AG04450 (cell line): ENCODE measurements around the gene CFAP57. TPM values are rescaled to one million over a fixed set of nuclear protein-coding genes. Genes with fewer than 3 reads are reported as not detected.

Source experiments
- CTCF ChIA-PET: fragments of 300-600, 350-600 bp; formaldehyde crosslinking; extraction: SDS; loops from one replicate; lab custom pipeline; 2022; ENCODE audit warnings: antibody characterized with exemption, inconsistent platforms; lab: Charles Lee
- POLR2A ChIA-PET: fragments of 350-600 bp; formaldehyde crosslinking; extraction: SDS; loops from one replicate; lab custom pipeline; 2021; ENCODE audit warnings: antibody characterized with exemption, inconsistent platforms; lab: Yijun Ruan, JAX
- DNase-seq: peaks from one replicate; pipeline ENCODE4 v3.0.0-alpha.2; 2011; ENCODE audit warnings: low read depth, low spot score
- H3K27ac ChIP-seq: one replicate; pipeline ENCODE4 v1.5.1; 2012; ENCODE audit warnings: low read depth, low read length, control low read depth
- H3K27me3 ChIP-seq: one replicate; pipeline ENCODE4 v1.6.0; 2012; ENCODE audit warnings: low read length; ENCODE audit not compliant: control insufficient read depth, insufficient read depth
- H3K4me3 ChIP-seq: 2 replicates; pipeline ENCODE4 v1.5.1; 2011; ENCODE audit warnings: mild to moderate bottlenecking, low read depth, low read length, control low read depth
- H3K9me3 ChIP-seq: 2 replicates; pipeline ENCODE4 v1.5.1; 2012; ENCODE audit warnings: low read length; ENCODE audit not compliant: control insufficient read depth, insufficient read depth
- polyA plus RNA-seq: library from polyadenylated mRNA; depleted of rRNA; stranded (reverse); fragments of >200 nt; gene quantifications from 2 replicates; pipeline ENCODE4 v1.2.3, GENCODE V29; 2011
- TF ChIP-seq, protein P1 (sequence below): IDR thresholded peaks from 2 replicates; pipeline ENCODE4 v1.5.1; 2011; ENCODE audit warnings: low read depth, low read length, control low read depth, inconsistent platforms

Gene CFAP57
- polyA plus RNA-seq, 1 experiment: 0.58 TPM

DNA sequence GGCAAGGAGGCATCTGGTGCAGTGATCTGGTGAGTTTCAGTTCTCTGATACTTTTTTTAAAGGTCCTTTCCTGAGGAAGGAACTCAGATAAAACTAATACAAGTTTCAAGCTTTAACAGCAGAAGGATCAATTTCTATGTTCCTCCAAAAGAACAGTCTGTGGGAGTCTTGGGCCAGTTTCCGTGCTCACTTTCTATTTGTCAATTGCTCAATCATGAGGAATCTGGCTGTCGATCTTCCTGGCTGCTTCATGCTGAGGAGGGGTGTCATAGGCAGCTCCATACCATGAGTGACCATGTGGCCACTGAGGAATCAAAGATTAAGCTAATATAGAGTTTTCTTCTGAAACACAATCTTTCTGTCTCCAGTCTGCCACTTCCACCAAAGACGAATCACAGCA lies 86.2 kb downstream of the CFAP57 start:
- POLR2A ChIA-PET: no interaction called here

DNA sequence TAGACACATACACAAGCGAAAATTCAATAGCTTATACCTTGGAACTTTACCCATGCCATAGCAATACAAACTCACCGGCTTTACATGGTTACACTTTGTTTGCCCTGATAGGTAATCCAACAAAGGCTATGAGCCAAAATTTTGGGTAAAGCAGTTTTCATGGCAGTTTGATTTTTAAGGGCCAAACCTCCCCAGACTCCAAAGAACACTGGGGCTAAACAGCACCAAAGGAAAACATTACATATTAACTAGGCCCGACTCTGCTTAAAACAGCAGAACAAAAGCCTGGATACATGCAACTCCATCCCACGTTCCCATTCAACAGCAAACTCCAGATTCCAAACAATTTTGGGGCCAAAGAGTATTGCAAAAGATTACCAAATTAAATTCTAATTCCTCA lies 93.3 kb downstream of the CFAP57 start:
- Histone ChIP-seq H3K4me3 (no peak overlapping the region), H3K27me3 (peaks cover 9% of the 10 kb centered on the region), H3K27ac (no peak overlapping the region), H3K9me3 (peaks cover 4% of the 10 kb centered on the region)
- TF ChIP-seq, protein P1, sequence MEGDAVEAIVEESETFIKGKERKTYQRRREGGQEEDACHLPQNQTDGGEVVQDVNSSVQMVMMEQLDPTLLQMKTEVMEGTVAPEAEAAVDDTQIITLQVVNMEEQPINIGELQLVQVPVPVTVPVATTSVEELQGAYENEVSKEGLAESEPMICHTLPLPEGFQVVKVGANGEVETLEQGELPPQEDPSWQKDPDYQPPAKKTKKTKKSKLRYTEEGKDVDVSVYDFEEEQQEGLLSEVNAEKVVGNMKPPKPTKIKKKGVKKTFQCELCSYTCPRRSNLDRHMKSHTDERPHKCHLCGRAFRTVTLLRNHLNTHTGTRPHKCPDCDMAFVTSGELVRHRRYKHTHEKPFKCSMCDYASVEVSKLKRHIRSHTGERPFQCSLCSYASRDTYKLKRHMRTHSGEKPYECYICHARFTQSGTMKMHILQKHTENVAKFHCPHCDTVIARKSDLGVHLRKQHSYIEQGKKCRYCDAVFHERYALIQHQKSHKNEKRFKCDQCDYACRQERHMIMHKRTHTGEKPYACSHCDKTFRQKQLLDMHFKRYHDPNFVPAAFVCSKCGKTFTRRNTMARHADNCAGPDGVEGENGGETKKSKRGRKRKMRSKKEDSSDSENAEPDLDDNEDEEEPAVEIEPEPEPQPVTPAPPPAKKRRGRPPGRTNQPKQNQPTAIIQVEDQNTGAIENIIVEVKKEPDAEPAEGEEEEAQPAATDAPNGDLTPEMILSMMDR: no peak
- ChIA-PET POLR2A (no interaction called here), CTCF (no interaction called here)
- DNase-seq: no peak

More for the DNA sequence above, 86.2 kb downstream of the CFAP57 start:
- Histone ChIP-seq H3K27ac (no peak overlapping the region), H3K4me3 (no peak overlapping the region), H3K27me3 (peaks cover 7% of the 10 kb centered on the region), H3K9me3 (peaks cover 3% of the 10 kb centered on the region; the same call in 1 of the 2 replicates)
- TF ChIP-seq, protein P1: no peak
- no peak for DNase-seq
- CTCF ChIA-PET: no interaction called here

DNA sequence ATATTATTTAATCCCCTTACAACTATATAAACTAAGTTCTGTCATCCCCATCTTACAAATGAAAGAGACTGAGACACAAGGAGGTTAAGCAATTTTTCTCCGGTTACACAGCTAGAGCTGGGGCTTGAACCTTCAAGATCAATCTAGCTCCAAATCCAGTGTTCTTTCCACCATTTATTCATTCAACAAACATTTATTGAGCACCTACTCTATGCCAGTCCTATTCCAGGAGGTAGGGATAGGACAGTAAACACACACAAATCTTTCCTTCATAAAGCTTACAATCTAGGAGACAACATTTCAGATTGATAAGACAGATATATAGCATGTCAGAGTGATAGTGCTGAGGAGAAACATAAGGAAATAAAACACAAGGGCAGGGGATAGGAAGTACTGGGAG lies 94.8 kb downstream of the CFAP57 start:
- Histone ChIP-seq H3K27ac (no peak overlapping the region), H3K9me3 (peaks cover 4% of the 10 kb centered on the region), H3K4me3 (no peak overlapping the region), H3K27me3 (peaks cover 9% of the 10 kb centered on the region)
- TF ChIP-seq, protein P1: no peak
- ChIA-PET CTCF (no interaction called here), POLR2A (no interaction called here)
- no peak for DNase-seq

DNA sequence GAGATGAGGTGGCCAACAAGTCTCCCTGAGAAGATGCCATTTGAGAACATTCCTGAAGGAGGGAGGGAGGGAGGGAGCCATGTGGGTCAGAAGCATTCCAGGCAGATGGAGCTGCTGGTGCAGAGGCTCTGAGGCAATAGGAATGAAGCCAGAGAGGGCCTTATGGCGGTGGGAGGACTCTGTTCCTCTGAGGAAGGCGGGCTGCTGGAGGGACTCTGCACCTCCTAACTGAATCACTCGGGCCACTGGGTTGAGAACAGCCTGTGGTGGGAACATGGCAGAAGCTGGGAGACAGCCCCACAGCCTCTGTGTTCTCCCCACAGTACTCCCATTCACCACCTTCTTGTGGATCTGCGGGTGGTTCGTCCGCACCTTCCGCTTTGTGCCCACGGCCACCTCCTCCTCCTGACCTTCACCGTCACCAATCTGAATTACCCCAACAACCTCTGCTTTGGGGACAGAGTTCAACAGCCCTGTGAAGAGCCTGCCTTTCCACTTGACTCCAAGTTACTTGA lies 95.2 kb downstream of the CFAP57 start:
- ChIA-PET POLR2A (no interaction called here), CTCF (interaction anchor here (0.7 kb wide), 1 partner anchor 23 kb away, joined by 3 read pairs; no protein-coding TSS in a partner anchor)
- DNase-seq: peak; percentile 62
- Histone ChIP-seq H3K4me3 (no peak overlapping the region), H3K27ac (no peak overlapping the region), H3K9me3 (peaks cover 4% of the 10 kb centered on the region), H3K27me3 (peaks cover 9% of the 10 kb centered on the region)
- TF ChIP-seq, protein P1: no peak

DNA sequence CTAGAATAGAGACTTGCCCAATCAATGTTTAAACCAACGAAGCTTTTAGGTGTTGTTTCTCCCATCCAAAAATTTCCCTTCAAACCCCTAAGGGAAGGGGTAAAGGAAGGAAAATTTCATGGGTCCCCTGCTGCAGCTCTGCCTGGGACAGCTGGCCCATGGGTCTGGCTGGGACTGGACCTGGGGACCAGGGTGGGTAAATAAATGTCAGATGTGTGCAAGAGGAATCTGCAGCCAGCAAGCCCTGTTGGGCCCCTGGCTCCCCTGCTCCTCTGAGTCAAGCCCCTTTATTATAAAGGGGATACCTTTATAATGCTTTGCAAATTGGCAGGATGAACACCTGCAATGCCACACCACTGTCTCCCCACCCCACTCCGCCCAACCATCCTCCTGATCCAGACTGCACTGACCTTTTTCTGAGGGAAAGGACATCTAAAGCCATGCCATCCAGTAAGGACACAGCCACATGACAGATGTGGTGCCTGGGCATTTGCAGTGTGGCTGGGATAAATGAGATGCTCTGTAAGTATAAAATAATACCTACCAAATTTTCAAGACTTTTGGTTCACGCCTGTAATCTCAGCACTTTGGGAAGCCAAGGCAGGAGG lies 95.8 kb downstream of the CFAP57 start:
- ChIA-PET POLR2A (no interaction called here), CTCF (interaction anchor here (0.7 kb wide), 1 partner anchor 24 kb away, joined by 3 read pairs; no protein-coding TSS in a partner anchor)
- peaks cover 4% of the 10 kb centered on the region for H3K9me3 ChIP-seq
- no peak for DNase-seq
- H3K4me3 ChIP-seq: no peak overlapping the region
- peaks cover 9% of the 10 kb centered on the region for H3K27me3 ChIP-seq
- TF ChIP-seq, protein P1: no peak
- H3K27ac ChIP-seq: no peak overlapping the region
